Dermis microvascular lymphatic vessel endothelial cell (primary cell): ENCODE data around the gene MYH7. TPM values are rescaled to one million over a fixed set of nuclear protein-coding genes. Genes with fewer than 3 reads are reported as not detected.
A peak's percentile ranks its signal among the peaks of the same experiment; 100 is the strongest.
"Not testable (repeated sequence)": the region's sequence is repeated elsewhere in the genome, so short reads cannot be mapped to it uniquely, and the experiment has no call there.

ENCODE experiments used
- DNase-seq, 2 donors: peaks; one replicate each; pipeline versions ENCODE4 v3.0.0 to v3.0.0-alpha.2; 2010; ENCODE audit warnings: low read depth in 2 of 2
- total RNA-seq: library from RNA; depleted of rRNA; stranded (reverse); fragments of >200 nt; gene quantifications from 2 replicates; pipeline ENCODE4 v1.2.1, GENCODE V29; 2014

The MYH7 gene
- total RNA-seq, 1 donor from 2014 or later, result not detected

DNA sequence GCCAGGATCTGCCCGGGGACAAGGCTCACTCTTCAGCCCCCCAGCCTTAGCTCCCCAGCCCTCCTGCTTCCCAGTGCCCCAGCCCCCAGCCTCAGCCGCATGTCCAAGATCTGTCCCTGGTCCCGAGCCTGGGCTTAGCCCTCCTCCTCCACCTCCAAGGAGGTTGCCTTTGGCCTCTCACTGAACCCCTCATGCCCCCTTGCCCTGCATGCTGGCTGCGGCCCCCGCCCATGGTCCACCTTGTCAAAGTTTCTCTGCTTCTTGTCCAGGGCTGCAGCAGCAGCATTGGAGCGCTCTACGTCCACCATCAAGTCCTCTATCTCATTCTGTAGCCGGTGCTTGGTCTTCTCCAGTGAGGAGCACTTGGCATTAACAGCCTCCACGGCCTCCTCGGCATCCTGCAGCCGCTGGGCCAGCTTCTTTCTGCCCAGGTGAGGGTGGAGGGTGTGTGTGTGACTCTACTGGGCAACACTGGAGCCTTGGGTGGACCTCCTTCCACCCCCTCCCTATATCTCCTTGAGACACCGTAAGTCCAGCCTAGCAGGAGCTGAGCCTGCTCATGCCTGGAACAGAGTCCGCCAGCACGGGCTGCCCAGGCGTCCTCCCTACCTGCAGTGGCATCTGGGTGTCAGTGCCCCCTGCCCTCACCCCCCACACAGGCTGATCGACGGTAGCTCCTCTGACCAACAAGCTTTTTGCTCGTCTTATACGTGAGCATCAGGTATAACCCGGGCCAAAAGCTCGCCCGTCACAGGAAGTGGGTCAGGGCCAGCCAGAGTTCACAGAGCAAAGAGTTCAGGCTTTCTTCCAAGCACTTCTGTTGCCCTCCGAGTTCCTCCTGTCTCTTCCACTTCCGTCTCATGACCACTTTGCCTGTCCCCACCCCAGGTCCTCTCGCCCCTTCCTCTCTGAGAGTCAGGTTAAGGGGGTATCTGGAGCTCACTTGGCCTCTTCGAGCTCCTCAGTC, 47.3 kb downstream of the MYH7 start:
- no peak for DNase-seq

DNA sequence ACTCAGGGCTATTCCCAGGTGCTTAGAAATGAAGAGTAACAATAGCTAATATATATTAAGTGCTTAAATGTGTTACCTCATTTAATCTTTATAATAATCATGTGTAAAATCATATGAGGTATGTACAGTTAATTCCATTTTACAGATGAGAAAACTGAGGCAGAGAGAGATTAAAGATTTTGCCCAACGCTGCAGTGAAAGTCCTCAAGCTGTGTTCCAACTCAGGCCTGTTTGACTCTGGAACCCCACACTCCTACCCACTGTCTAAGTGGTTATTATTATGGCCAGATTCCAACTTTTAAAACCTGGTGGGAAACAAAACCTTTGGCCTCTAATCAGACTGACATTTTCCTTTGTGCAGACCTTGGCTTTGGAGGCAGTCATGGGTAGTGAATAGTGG, 48.5 kb downstream of the MYH7 start:
- DNase-seq, result no peak

DNA sequence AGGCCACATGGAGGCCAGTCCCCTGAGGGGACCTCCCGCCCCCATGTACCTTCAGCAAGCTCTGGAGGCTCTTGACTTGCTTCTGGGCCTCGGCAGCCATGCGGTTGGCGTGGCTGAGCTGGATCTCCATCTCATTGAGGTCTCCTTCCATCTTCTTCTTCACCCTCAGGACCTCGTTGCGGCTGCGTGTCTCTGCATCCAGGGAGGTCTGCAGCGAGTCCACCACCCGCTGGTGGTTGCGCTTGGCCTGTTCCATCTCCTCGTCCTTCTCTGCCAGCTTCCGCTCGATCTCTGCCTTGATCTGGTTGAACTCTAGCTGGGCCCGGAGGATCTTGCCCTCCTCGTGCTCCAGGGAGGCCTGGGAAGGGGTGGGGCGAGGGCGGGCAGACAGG, 49.2 kb downstream of the MYH7 start:
- DNase-seq, result not testable (repeated sequence)

DNA sequence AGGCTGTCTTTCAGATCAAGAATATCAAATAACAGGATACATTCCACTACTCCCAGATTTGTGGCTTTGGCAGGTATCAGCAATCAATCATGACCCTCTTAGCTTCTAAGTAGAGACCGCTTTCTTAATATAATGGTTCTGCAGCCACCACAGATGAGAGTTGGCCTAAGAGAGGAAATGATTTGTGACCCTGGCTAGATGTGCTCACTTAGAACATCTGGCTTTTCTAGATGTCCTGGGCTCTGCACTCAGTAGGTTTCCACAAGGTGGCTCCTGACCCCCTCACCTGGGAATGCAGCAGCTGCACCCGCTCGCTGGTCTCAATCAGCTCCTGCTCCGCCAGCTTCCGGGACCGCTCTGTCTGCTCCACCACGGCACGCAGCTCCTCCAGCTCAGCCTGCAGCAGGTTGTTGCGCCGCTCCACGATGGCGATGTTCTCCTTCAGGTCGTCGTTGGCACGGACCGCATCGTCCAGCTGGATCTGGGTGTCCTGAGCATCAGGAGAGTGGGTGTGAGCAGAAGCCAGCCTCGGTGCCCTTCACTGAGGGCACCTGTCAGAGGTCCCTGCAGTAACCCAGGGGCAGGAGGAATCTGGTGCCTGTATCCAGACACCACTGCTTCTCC, 49.7 kb downstream of the MYH7 start:
- DNase-seq, result no peak

DNA sequence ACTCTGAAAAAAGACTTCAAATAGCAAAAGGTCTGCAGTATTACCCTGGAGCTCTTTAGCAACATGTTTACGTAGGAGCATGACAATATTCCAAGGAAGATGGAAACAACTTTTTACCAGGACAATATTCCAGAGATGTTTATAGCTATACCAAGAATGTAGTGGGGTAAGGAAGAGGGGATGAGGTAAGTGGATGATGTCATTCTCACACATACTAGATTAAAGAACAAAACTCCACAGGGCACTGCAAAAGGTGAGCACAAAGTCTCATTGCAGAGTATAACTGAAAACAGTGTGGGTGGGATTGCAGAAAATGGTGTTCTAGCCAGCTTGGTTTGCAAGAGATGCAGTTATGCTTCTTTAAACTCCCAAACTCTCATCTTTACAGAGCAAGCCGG, 50.2 kb downstream of the MYH7 start:
- DNase-seq, result no peak

DNA sequence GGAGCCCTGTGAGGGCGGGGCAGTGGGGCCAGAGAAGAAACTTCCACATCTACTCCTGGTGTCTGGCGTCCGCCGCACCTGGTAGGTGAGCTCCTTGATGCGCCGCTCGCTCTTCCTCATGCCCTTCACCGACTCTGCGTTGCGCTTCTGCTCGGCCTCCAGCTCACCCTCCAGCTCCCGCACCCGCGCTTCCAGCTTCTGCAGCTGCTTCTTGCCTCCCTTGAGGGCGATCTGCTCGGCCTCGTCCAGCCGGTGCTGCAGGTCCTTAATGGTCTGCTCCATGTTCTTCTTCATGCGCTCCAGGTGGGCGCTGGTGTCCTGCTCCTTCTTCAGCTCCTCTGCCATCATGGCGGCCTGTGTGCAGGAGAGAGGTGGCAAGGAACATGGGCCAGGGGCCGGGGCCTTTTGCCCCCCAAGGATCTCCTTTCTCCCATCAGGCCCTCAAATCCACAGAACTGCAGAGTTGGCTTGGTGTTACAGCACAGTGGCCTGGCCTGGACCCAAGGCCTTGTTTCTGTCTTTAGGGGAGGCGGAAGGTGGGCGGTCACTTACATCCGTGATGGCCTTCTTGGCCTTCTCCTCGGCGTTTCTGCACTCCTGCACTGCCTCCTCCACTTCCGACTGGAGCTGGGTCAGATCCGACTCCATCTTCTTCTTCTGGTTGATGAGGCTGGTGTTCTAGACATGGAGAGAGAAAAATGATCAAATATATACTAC, 50.9 kb downstream of the MYH7 start:
- DNase-seq, result no peak

DNA sequence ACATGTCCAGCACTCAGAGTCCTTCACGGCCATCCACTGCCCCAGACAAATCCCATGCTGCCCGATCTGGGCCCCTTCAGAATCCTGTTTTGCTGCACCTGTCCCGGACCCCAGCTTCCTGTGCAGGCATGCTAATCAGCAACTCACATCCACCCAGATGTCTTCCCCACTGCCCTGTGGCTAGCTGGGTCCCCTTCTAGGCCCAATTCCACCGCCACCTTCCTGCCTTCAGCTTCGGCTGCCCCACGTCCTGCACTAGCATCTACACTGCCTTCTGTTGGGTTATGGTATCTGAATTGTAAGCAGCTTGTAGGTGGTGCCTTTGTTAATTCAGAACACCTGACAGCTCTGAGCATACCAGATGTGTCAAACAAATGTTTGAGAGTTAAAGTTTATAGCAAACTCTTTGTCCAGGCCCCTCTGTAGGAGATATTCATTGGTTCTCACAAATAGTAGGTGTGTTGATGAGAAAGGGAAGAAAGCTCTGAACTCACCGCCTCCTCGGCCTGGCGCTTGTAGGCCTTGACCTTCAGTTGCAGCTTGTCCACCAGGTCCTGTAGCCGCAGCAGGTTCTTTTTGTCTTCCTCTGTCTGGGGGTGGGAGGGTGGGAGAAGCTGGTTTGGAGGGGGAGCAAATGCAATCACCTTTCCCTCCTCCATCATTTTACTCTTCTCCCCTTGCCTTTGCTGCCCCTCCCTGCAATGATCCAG, 52.6 kb downstream of the MYH7 start:
- DNase-seq, result no peak

DNA sequence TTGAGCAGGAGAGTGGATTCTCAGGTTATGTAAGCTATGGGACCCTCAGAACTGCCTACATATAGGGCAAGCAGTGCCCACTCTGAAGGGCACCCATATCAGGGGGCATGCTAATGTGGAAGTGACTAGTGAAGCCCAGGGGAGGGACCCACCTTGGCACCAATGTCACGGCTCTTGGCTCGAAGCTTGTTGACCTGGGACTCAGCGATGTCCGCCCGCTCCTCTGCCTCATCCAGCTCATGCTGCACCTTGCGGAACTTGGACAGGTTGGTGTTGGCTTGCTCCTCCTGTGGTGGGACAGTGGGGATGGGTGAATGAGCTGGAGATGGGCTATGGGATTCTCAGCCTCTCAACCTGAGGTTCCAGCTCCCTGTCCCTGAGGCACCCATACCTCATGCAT, 53.2 kb downstream of the MYH7 start:
- no peak for DNase-seq

DNA sequence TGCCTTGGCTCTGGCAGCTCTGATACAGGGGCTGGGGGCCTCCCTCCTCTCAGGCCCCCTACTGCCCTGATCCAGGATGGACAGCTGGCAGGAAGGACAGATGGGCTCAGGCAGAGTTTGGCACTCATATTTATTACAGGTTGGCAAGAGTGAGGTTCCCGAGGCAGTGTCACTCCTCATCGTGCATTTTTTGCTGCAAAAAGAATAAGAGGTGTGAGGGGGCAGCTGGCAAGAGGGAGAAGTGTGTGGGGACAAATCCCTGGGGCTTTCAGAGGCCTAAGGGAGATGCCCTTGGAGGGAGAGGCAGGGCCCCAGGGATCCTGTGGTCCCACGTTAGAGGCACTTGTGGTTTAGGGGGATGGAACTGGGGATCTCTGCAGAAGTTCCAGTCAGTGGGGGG, 53.6 kb downstream of the MYH7 start:
- no peak for DNase-seq

DNA sequence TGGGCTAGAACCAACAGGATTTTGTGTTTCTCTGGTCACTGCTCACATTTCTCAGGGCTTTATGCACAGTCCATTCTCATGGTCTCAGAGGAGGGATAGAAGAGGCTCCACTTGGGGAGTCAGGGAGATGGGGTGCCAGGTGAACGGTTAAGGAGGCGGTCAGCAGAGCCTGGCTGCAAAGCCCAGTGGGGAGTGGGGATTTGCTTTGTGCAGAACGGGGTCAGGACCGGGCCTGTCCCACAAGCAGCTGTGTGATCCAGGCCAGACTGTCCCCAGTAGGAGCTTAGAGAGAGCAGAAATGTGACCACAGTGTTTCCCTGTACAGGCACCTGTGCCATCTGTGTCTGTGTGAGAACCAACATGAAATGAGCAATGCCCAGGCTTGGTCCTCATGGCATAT, 54.5 kb downstream of the MYH7 start:
- no peak for DNase-seq

DNA sequence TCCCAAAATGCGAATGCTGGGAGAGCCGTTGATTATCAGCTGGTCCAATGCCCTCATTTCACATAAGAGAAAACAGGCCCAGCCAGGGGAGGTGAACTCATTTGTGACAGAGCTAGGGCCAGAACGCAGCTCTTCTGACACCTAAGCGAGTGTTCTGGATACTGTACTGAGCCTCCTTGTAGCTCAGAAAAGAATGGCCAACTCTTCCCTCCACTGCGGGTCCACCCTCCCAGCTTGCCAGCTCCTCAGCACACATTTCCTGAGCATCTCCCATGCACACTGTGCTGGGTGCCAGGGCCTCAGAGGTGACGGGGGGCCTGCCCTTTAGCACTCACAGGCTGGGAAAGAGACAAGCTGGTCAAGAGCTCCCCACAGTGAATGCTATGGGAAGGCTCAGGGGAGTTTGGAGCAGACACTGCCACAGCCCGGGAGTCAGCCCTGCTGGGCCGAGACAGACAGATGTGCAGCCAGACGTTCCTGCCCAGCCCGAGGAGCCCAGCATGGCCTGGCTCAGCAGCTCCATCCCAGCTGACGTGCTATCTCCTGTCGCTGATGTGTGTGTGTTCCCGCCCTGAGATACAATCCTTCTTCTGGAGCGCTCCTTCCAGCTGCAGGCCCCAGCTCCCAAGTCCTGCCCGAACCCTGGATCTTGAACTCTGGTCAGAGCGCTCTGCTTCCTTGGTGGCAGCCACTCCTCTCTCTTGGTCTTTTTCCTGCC, 55.1 kb downstream of the MYH7 start:
- DNase-seq, result no peak

DNA sequence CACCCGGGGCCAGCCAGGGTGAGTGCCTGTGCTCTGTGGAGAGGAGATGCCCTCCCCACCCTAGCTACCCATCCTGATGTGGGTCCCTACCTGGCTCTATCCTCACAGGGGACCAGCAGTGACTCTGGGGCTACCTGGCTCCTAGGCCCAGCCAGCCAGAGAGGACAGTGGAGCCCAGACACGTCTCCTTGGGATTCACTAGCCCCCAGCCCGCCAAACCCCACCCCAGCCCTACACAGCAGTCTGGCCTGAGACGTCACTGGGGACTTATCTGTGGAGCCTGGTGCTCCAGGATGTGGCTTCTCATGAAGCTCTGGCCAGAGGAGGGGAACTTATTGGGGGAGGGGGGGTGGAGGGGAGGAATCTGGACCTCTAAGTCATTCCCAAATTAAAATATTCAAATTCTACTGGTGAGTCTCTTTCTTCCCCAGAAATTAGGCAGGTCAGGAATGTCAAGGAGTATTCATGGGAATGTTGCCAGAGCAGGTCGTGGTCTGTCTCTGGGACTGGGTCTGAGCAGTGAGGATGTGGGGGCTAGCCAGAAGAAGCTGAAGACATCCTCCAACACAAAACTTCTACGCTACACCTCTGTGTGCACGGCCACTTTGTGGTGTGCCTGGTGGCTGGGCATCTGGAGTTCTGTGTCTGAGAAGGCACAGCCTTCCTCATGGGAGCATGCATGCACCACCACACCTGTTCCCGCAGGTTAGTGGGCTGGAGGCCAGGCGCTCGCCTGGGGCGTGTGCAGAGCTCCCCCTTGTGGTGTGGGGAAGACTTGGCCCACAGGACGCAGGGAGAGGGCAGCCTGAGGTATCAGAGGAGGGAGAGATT, 55.9 kb downstream of the MYH7 start:
- DNase-seq, result peak in 1 of 2 donors; percentile 40

DNA sequence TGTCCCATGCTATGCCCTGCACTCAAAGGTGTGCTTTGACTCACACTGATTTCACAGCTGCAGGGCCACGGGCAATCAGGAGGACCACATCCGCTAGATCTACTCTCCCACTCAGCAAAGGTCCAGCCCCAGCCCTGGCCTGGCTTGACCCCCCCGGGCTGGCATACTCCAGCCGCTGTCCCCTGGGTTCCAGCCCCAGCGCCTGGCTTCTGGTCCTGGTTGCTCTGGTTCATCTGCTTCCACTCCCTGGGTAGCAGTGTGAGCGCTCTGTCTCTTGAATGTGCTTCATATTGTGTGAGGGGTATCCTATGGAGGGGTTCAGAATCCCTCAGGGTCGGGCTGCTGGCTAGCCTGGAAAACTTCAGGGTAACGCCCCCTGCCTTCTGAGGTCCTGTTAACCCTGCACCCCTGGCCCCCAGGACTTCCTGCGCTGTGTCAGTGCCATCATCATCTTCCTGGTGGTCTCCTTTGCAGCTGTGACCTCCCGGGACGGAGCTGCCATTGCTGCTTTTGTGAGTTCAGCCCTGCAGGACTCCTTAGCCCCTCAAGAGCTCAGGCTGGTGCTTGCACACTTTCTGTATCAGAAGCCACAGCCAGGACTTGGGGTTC, 56.7 kb downstream of the MYH7 start:
- DNase-seq, result no peak

DNA sequence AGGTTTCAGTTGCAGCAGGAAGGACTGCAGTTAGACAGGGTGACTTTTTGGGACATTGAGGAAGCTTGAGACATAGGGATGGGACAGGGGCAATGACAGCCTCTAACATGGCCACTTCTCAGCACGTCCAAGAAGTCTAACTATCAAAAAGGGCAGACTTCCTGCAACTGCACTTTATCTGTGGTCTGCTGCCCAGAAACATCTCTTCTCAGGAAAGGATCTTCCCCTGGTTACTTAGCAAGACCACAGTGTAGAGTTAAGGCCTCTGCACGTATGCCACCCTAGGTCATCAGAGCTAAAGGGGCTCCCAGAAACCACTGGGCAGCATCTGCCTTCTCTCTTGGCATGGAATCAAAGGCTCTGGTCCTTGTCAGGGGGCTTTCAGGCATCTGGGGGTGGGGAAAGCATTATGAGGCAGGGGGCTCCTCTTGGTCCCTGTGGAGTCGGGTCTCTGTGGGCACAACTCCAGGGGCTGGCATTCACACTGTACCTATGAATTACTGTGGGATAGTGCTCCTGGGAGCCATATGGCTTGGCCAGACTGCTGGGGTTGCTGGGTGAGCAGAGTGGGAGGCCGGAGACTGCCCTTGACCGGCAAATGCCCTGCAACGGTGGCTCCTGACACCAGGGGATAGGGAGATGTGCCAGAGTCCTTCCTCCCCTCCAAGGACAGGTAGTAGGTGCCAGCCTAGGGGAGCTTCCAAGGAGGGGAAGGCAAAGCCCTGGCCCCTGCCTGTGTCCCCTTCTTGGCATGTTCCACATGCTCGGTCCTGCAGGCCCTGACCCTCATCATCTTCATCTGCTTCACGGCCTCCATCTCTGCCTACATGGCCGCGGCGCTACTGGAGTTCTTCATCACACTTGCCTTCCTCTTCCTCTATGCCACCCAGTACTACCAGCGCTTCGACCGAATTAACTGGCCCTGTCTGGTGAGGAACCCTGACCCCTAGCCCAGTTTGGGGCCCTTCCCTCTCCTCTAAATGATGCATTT, 57.6 kb downstream of the MYH7 start:
- no peak for DNase-seq

DNA sequence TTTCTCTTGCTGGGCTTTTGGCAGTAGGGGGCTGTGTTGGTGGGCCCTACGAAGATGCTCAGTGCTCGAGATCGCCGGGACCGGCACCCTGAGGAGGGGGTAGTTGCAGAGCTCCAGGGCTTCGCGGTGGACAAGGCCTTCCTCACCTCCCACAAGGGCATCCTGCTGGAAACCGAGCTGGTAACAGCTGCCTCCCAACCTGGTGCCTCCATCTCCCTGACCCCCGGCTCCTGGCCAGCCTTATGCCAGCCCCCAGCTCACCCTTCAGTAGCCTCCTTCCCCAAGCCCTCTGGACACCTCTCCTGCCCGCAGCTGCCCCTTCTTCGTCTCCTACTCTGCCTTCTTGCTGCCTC, 58.3 kb downstream of the MYH7 start:
- DNase-seq, result no peak

DNA sequence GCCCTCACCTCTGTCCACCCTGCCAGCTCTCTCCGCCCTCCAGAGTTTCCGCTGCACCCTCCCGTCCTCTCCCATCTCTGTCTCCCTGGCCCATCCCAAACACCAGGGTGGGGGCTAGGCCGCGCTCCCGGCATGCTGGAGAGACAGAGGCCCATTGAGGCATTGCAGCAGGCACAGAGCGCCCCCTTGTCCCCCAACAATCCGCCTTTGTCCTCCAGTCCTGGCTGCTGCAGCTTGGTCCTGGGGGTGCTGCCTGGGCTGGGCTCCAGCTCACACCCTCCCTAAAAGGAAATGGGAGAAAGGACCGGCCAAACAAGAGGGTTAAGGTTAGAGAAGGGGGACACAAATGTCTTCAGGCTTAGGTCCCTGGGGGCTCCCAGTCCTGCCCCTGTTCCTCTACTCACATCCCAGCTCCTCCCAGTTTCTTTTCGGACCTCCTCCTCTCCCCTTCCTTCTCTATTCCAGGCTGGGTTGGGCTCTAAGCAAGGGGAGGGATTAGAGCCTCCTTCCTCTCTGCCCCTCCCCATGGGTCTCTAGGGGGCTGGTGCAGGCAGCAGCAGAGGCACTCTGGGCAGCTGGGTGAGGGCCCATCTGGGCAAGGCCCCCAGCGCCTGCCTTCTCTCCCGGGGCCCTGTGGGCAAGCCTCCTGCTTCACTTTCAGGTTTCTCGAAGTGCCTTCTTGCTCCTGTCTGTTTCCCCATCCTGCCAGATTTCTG, 58.8 kb downstream of the MYH7 start, which contains the start of gene CMTM5:
Gene CMTM5, plus strand, starts transcription at position 565 of the 716 bp plus-strand sequence. CDS start 206 bp downstream, outside the sequence.
- DNase-seq, result no peak

DNA sequence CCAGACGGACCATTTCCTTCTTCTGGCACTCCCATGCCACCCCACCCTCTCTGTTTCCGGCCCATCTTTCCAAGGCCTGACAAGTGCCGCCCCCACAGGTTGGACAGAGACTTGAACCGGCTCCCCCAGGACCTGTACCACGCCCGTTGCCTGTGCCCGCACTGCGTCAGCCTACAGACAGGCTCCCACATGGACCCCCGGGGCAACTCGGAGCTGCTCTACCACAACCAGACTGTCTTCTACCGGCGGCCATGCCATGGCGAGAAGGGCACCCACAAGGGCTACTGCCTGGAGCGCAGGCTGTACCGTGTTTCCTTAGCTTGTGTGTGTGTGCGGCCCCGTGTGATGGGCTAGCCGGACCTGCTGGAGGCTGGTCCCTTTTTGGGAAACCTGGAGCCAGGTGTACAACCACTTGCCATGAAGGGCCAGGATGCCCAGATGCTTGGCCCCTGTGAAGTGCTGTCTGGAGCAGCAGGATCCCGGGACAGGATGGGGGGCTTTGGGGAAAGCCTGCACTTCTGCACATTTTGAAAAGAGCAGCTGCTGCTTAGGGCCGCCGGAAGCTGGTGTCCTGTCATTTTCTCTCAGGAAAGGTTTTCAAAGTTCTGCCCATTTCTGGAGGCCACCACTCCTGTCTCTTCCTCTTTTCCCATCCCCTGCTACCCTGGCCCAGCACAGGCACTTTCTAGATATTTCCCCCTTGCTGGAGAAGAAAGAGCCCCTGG, 59.8 kb downstream of the MYH7 start:
- no peak for DNase-seq
